Gastroesophageal sphincter (tissue), 2 donors: ENCODE data around the gene RASIP1.

Experiments used
- EP300 ChIP-seq: sonication (generic); formaldehyde crosslinking; IDR thresholded peaks from one replicate; pipeline ENCODE4 v1.6.1; 2017; ENCODE audit warnings: antibody characterized with exemption, mild to moderate bottlenecking
- POLR2A ChIP-seq, 2 donors: fragments of 450-650 bp; IDR thresholded peaks; one replicate each; pipeline ENCODE4 v1.6.1; 2017; ENCODE audit warnings: antibody characterized with exemption in 2 of 2, mild to moderate bottlenecking in 2 of 2, moderate library complexity in 1 of 2

- TF ChIP-seq POLR2A (IDR thresholded peaks at IDR 0.05), result no peak
- TF ChIP-seq EP300, result no peak
Observed at GRCh38 chr19:48750351-48750750, 9.9 kb upstream of the RASIP1 start.
